PC-9 (cell line): ENCODE results near the gene MICAL3.

Source experiments
- EZH2 ChIP-seq: fragments of 200-600 bp; sonication (generic); IDR thresholded peaks from 2 replicates; pipeline ENCODE4 v1.8.0; 2017; ENCODE audit warnings: antibody characterized with exemption, low read depth
- TF ChIP-seq, protein P1 (sequence below): fragments of 200-600 bp; sonication (generic); conservative IDR thresholded peaks from 2 replicates; pipeline ENCODE4 v1.6.1; 2017; ENCODE audit warnings: mixed run types, antibody characterized with exemption, mild to moderate bottlenecking, moderate library complexity

DNA sequence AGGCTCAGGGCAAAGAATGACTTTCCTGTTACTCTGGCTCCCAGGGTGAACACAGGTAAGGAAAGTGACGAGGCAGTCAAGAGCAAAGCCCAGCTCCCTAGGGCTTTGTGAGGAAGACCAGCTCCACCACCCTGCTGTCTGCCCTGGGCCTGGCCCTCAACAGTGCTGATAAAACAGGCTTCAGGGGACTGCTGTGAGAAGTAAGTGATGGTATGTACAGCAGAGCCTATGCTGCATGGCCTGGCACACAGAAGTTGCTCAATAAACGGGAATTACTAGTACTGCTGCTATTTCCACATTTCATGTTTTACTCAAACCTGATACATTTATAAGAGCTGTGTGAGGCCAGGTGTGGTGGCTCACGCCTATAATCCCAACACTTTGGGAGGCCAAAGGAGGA is 50.3 kb downstream of the MICAL3 start:
- TF ChIP-seq, protein P1, sequence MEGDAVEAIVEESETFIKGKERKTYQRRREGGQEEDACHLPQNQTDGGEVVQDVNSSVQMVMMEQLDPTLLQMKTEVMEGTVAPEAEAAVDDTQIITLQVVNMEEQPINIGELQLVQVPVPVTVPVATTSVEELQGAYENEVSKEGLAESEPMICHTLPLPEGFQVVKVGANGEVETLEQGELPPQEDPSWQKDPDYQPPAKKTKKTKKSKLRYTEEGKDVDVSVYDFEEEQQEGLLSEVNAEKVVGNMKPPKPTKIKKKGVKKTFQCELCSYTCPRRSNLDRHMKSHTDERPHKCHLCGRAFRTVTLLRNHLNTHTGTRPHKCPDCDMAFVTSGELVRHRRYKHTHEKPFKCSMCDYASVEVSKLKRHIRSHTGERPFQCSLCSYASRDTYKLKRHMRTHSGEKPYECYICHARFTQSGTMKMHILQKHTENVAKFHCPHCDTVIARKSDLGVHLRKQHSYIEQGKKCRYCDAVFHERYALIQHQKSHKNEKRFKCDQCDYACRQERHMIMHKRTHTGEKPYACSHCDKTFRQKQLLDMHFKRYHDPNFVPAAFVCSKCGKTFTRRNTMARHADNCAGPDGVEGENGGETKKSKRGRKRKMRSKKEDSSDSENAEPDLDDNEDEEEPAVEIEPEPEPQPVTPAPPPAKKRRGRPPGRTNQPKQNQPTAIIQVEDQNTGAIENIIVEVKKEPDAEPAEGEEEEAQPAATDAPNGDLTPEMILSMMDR = no peak
- TF ChIP-seq EZH2 = no peak
